HTR-8/SVneo (cell line): ENCODE data around the gene ZNF584.
"Not testable (repeated sequence)": the region's sequence is repeated elsewhere in the genome, so short reads cannot be mapped to it uniquely, and the experiment has no call there.

Source experiments
- DNase-seq: peaks from one replicate; pipeline ENCODE4 v3.0.0; 2011; ENCODE audit warnings: low spot score, mixed read lengths; ENCODE audit not compliant: insufficient read length
- FAIRE-seq: peaks from 2 replicates; lab custom pipeline; 2011; peaks lifted over from hg19 to GRCh38; lab: Jason Lieb, UNC

Gene ZNF584

GRCh38 chr19:58408152-58409009, at the start of gene ZNF584:
Gene ZNF584 (plus strand): TSS chr19:58408649. CDS start chr19:58409148, 499 bp downstream.
- peak; percentile 55 for FAIRE-seq
- DNase-seq = peak; percentile 92

DNA sequence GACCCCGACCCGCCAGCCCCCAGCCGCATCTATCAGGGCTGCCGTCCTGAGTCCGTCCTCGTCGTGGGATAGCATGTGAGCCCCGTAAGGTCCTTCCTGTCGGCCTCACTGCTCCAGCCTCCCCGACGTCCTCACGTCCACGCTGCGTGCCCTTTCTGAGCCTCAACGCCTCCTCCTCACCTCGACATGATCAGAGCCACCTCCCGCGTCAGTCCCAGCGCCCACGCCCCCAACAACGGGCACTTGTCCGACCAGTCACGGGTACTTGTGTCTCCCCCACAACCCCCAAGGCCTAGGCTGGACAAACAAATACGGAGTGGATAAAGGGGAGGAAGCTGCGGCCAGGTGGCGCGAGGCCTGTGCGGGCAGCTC, 46.6 kb upstream of the ZNF584 start:
- FAIRE-seq (peak; percentile 20), DNase-seq (peak; percentile 47)

DNA sequence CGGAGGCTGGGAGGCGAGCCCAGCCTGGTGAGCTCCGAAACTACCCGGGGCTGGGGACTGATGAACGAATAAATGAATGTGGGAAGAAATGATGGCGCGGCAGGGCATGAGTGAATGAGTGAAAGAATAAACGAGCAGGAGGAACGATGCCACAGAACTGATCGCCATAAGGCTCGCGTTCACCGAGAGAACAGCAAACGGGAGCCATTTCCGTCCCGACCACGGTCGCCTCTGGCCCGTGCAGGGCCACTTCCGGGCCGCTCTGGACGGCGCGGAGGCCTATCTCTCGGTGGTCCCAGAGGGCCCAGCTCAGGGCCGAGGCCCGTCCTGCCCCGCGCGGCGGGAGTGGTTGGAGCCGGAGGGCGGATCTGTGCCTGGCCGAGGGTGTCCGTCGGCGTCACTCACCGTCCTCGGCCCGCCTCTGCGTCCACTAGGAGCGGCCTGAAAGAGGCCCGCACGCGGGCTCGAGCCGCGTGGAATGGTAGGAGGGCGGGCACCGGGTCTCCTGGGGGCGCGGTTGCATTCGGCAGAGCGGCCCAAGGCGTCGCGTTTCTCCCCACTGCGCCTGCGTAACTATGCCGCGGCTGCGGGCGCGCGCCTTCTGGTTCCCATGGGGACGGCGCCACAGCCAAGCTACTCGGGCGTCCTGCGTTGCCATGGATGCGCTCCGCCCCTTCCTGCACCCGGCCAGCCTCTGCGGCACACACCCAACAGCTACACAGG, 46.0 kb upstream of the ZNF584 start, which contains the start of gene ZNF497:
TSS of gene ZNF497 (minus strand) at position 480 of the 723 bp plus-strand sequence. CDS start 5,116 bp downstream, outside the sequence.
- peak; percentile 97 for FAIRE-seq
- peak; percentile 96 for DNase-seq

DNA sequence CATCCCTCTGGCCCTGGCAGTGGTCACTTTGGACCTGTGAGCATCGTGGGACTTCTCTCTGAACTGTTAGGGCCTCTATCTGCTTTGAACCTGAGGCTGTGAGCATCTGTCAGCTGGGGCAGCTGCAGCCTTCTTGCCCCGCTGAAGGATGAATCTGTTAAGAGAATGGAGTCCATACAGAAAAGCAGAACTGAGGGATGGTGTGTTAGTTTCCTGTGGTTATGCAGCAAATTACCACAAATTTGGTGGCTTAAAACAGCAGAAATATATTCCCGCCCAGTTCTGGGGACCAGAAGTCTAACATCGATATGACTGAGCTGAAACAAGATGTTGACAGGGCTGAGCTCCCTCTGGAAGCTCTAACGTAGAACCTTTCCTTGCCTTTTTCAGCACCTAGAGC, 44.3 kb upstream of the ZNF584 start:
- FAIRE-seq = peak; percentile 33
- DNase-seq = no peak

DNA sequence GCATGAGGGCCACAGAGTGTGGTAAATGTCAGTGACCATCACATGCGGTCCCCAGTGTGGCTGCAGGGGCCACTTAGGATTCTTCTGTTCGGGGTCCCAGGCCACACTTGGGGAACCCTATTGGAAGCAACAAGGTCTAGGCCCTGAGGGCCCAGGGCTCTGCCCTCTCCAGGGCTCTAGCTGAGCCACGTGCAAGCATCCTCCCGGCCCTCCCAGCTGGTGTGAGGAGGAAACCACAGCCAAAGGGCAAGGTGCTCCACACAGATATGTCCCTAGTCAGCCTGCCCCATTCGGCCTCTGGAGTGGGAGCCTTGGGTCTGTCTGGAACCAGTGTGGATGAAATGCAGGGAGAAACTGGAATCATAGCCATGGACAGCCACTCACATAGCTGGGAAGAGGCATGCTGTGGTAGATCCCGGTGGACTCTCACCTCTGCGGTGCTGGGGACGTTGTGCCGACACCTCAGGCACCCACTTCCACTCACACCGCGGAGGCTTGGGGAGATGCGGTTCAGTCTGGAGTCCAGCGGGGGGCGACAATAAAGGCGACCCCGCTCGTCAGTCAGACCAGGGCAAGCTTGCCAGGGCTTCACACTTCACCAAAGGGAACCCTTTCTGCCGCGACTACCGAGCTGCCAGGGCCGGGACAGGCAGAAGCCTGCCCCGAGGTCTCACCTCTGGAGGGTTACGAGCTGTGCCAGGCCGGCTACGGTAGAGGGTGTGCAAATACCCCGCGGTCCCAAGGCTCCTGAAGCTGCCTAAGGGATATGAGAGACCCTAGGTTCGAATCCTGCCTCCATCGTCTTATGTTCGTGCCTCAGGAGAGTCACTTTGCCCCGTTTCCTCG, 41.6 kb upstream of the ZNF584 start:
- DNase-seq (no peak), FAIRE-seq (no peak)

DNA sequence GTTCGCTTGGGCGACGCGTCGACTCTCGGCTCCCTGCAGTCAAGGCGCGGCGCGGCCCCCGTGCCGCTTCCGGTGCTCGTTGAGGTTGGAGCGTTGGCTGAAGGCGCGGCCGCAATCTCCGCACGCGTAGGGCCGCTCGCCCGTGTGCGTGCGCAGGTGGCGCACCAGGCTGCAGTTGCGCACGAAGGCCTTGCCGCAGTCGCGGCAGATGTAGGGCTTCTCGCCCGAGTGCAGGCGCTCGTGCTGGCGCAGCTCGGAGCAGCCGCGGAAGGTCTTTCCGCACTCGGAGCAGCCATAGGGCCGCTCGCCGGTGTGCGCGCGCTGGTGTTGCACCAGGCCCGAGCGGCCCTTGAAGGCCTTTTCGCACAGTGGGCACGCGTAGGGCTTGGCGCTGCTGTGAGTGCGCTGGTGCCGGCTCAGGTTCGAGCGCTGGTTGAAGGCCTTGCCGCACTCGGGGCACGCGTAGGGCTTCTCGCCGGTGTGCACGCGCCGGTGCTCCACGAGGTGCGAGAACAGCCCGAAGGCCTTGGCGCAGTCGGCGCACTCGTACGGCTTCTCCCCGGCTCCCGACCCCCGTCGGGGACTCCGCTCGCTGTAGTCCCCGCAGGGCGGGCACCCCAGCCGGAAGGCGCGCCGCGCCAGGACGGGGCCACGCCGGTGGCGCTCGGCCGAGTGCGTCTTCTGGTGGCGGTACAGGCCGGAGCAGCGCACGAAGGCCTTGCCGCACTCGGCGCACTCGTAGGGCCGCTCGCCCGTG, 40.6 kb upstream of the ZNF584 start:
- FAIRE-seq (no peak), DNase-seq (no peak)

- DNase-seq (no peak), FAIRE-seq (no peak)
These were observed 39.7 kb upstream of the ZNF584 start for GRCh38 chr19:58368561-58369360.

- DNase-seq (no peak), FAIRE-seq (no peak)
These were observed 35.9 kb upstream of the ZNF584 start for GRCh38 chr19:58372311-58373133.

DNA sequence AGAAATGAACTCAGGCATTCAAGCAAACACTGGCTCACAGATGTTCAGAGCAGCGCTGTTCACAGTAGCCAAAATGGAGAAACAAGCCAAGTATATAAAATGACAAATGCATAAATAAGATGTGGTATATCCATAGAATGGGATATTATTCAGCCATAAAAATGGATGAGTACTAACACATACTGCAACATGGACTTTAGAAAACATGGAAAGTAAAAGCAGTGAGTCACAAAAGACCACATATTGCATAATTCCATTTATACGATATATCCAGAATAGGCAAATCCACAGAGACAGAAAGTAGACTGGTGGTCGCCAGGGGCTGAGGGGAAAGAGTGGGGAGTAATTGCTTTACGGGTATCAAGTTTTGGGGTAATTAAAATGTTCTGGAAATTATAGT, 34.2 kb upstream of the ZNF584 start:
- no peak for FAIRE-seq
- no peak for DNase-seq

- FAIRE-seq, DNase-seq: not testable (repeated sequence)
These were observed 31.7 kb upstream of the ZNF584 start for GRCh38 chr19:58376724-58377123.

GRCh38 chr19:58379246-58379645, 29.2 kb upstream of the ZNF584 start:
- DNase-seq (no peak), FAIRE-seq (no peak)

- FAIRE-seq = peak; percentile 72
- DNase-seq = no peak
These were observed 28.3 kb upstream of the ZNF584 start for GRCh38 chr19:58380037-58380661.

DNA sequence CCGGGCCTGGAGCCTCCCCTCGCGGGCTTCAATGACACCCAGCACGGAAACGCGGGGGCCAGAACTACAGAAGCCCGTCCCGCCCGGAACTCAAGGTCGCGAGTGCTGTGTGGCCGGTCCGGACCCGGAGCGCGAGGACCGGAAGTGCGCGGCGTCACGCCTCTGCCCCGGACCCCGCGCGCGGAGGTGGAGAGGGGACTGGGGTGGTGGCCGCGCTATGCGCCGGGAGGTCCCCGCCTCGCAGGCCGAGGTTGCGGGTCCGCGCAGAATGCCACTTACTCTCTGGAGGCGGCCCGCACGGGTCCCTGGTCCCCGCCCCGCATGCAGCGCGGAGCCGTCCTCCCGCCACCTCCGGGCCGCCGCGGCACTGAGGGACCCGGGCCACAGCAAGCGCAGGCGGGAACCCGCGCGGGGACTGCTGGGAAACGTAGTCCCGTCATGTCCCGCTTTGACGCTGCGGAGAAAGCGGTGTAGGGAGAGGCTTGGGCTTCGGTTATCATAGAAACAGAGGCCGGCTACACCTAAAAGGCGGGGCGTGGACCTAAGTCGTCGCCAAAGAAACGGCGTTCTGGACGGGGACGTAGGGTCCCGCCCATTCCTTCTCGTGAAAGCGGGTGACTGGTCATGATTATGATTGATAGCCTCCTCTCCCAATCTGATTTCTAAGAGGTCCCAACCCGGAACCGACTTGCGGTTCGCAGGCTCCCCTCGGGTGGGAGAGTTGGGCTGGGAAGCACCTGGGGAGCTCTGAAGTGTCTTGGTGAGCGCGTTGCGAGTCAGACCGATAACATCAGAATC, 27.6 kb upstream of the ZNF584 start, which contains the start of gene ZNF837:
TSS of gene ZNF837 (minus strand) at position 369 of the 798 bp plus-strand sequence. CDS start 11,698 bp downstream, outside the sequence.
- FAIRE-seq = peak; percentile 97

DNA sequence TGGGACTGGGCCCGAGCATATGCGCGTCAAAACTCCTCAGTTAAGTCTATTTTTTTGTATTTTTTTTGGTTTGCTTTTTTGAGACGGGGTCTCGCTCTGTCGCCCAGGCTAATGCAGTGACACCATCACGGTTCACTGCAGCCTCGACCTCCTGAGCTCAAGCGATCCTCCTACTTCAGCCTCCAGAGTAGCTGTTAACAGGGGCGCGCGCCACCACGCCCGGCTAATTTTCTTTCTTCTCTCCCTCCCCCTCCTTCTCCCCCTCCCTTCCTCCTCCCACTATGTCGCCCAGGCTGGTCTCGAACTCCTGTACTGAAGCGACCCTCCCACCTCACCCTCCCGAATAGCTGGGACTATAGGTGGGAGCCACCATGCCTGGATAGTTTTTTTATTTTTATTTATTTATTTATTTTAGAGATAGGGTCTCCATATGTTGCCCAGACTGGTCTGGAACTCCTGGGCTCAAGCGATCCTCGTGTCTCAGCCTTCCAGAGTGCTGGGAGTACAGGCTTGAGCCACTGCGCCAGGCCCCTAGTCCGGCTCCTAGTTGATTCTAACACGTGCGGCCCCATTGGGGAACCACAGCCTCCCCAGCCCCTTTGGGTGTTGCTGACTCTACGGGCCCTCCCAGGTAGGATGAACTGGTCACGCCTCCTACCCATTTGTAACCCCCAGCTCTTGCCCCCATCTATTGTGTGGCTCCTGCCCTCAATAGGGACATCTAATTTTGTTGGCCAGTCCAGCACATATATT, 26.8 kb upstream of the ZNF584 start:
- DNase-seq (no peak), FAIRE-seq (no peak)

More for the DNA sequence above, 27.6 kb upstream of the ZNF584 start, which contains the start of gene ZNF837:
- DNase-seq = peak; percentile 97

DNA sequence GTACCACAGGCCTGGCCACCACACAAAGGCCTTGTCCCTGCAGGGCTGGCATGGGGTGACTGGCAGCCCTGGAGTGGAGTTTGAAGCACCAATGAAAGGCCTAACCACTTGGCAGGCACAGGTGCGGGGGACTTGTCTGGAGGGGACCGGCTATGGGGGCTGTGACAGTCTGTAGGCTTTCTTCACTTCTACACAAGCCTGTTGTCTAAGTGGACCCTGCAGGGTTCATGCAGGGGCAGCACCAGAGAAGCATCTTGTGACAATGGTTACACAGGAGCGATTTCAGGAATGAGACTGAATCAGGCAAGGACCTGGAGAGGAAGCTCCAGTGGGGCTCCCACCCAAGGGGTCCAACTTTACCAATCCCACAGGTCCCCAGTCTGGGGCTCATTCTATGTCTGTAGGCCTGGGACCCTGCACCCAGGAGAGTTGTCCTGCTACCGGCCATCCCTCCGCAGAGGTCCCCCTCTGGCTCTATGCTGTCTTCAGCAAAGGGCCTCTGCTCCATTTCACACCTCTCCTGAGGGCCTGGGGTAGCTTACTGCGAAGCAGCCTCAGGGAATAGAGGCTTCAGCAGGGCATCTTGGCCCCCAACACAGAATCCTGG, 25.3 kb upstream of the ZNF584 start:
- no peak for DNase-seq
- no peak for FAIRE-seq
